K562 (cell line): Measurements from ENCODE around the gene DTNBP1. TPM values are rescaled to one million over a fixed set of nuclear protein-coding genes. Genes with fewer than 3 reads are reported as not detected.

Experiments
- DDX20 ChIP-seq: fragments of 450-650 bp; IDR thresholded peaks from 2 replicates; pipeline ENCODE4 v1.6.1; 2016; ENCODE audit warnings: missing genetic modification characterization, low read depth, mild to moderate bottlenecking, missing compliant biosample characterization, moderate library complexity
- ELF4 ChIP-seq: fragments of 450-650 bp; formaldehyde crosslinking; IDR thresholded peaks from 2 replicates; pipeline ENCODE4 v1.4.0; 2022; ENCODE audit warnings: missing genetic modification characterization
- FOXP1 ChIP-seq: sonication (generic); formaldehyde crosslinking; IDR thresholded peaks from 2 replicates; pipeline ENCODE4 v1.8.0; 2022; ENCODE audit warnings: mild to moderate bottlenecking, missing genetic modification reagents
- HDAC3 ChIP-seq: fragments of 450-650 bp; IDR thresholded peaks from 2 replicates; pipeline ENCODE4 v1.6.1; 2018; ENCODE audit warnings: borderline replicate concordance, mild to moderate bottlenecking, moderate library complexity; ENCODE audit not compliant: partially characterized antibody
- PCBP2 ChIP-seq: fragments of 200-400 bp; formaldehyde crosslinking; IDR thresholded peaks from 2 replicates; pipeline ENCODE4 v1.6.1; 2018; ENCODE audit warnings: low read length, low read depth, mild to moderate bottlenecking, moderate library complexity; ENCODE audit not compliant: poor library complexity, severe bottlenecking
- PHF21A ChIP-seq: fragments of 450-650 bp; IDR thresholded peaks from 2 replicates; pipeline ENCODE4 v1.6.1; 2017; ENCODE audit warnings: low read depth, borderline replicate concordance
- RCOR1 ChIP-seq, 2 experiments: IDR thresholded peaks; 2 replicates each; pipeline ENCODE4 v1.6.1; 2012; ENCODE audit warnings: low read depth in 2 of 2, low read length in 2 of 2, borderline replicate concordance in 1 of 2, improper control_type of control experiment in 1 of 2
- polyA plus RNA-seq, 8 experiments: library from polyadenylated mRNA; depleted of rRNA in 4 of 8; stranded (reverse) in 5 of 8; unstranded in 3 of 8; fragments of >200 nt; fragmentation: Nextera tagmentation in 2 of 8; fragmentation: Illumina TruSeq in 1 of 8; extraction: Ambion mirVana in 2 of 8; extraction: Trizol in 1 of 8; gene quantifications; 2 replicates each; pipeline versions ENCODE4 v1.2.1 to v1.2.3, GENCODE V29; 2011 to 2014; ENCODE audit warnings: inconsistent platforms in 1 of 8, missing spikeins in 1 of 8
- total RNA-seq, 7 experiments: library from RNA; depleted of rRNA in 6 of 7; stranded (reverse); fragments of >200 nt in 6 of 7; fragmentation: Illumina TruSeq in 2 of 7; extraction: Trizol in 2 of 7; gene quantifications; 2 replicates each; pipeline versions ENCODE4 v1.2.1 to v1.2.3, GENCODE V29; 2011 to 2021; ENCODE audit warnings: low replicate concordance in 1 of 7
- TF ChIP-seq, protein P1 (sequence below): fragments of 250-450 bp; sonication (Bioruptor Pico); IDR thresholded peaks from 2 replicates; pipeline ENCODE4 v1.5.0; 2020; ENCODE audit warnings: mild to moderate bottlenecking, borderline replicate concordance
- TF ChIP-seq, protein P2 (sequence below): fragments of 250-450 bp; sonication (Bioruptor Pico); IDR thresholded peaks from 2 replicates; pipeline ENCODE4 v1.8.0; 2022; ENCODE audit warnings: moderate library complexity, mild to moderate bottlenecking, inconsistent platforms
- TF ChIP-seq, protein P3 (sequence below): fragments of 450-650 bp; IDR thresholded peaks from 2 replicates; pipeline ENCODE4 v1.6.1; 2016; ENCODE audit warnings: antibody characterized with exemption
- TF ChIP-seq, protein P4 (sequence below): fragments of 250-450 bp; sonication (Bioruptor Pico); IDR thresholded peaks from 2 replicates; pipeline ENCODE4 v1.4.0; 2020
- TF ChIP-seq, protein P5 (sequence below): fragments of 250-450 bp; sonication (Bioruptor Pico); IDR thresholded peaks from 2 replicates; pipeline ENCODE4 v1.4.0; 2020; ENCODE audit warnings: mild to moderate bottlenecking, moderate library complexity
- TF ChIP-seq, protein P6 (sequence below): fragments of 450-650 bp; formaldehyde crosslinking; IDR thresholded peaks from 2 replicates; pipeline ENCODE4 v1.4.0; 2022; ENCODE audit warnings: missing genetic modification characterization
- TF ChIP-seq, protein P7 (sequence below): sonication (generic); formaldehyde crosslinking; IDR thresholded peaks from 2 replicates; pipeline ENCODE4 v1.8.0; 2022; ENCODE audit warnings: mild to moderate bottlenecking, missing genetic modification reagents

Gene DTNBP1
- total and polyA plus RNA-seq, 9 of the 15 experiments (the other 6 are each of a cell fraction or from before 2014, with no cell fraction given) = 16.7 to 54.5 (median 21.4) TPM

DNA sequence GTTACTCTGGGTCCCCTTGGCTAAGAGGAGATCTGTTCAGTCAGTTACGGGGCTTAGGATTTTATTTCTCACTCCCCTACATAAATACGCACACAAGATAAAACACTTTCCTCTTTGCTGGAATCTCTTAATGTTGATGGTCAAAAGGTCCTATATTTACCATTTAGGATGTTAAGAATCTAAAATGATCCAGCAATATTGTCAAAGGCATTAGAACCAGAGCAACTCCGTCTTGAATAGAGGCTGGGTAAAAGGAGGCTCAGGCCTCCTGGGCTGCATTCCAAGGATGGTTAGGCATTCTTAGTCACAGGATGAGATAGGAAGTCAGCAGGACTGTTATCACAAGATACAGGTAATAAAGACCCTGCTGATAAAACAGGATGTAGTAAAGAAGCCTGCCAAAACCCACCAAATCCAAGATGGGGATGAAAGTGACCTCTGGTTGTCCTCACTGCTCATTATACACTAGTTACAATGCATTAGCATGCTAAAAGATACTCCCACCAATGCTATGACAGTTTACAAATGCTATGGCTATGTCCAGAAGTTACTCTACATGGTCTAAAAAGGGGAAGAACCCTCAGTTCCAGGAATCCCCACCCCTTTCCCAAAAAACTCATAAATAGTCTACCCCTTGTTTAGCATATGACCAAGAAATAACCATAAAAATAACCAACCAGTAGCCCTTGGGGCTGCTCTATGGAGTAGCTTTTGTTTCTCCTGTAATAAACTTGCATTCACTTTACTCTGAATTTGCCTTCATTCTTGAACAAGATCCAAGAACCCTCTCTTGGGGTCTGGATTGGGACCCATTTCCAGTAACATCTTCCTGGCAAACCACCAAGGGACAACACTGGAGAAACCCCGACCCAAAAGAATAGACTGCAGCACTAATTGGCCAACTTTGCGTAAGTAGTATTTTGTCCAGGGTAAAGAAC is 107.5 kb downstream of the DTNBP1 start (continued):
- TF ChIP-seq PCBP2 (no peak), HDAC3 (peak; percentile 41), PHF21A (no peak), ELF4 (no peak), RCOR1 (IDR thresholded peaks at IDR 0.05; ENCODE audit: borderline replicate concordance in 1 of 2, low read depth in 2 of 2, low read length in 2 of 2) (peak in 1 of 2 experiments; percentile 85; a peak in 3 of 4 replicates), DDX20 (tag) (peak; percentile 79), FOXP1 (CRISPR knock-in tag) (no peak)
- TF ChIP-seq, protein P1, sequence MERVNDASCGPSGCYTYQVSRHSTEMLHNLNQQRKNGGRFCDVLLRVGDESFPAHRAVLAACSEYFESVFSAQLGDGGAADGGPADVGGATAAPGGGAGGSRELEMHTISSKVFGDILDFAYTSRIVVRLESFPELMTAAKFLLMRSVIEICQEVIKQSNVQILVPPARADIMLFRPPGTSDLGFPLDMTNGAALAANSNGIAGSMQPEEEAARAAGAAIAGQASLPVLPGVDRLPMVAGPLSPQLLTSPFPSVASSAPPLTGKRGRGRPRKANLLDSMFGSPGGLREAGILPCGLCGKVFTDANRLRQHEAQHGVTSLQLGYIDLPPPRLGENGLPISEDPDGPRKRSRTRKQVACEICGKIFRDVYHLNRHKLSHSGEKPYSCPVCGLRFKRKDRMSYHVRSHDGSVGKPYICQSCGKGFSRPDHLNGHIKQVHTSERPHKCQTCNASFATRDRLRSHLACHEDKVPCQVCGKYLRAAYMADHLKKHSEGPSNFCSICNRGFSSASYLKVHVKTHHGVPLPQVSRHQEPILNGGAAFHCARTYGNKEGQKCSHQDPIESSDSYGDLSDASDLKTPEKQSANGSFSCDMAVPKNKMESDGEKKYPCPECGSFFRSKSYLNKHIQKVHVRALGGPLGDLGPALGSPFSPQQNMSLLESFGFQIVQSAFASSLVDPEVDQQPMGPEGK (CRISPR knock-in tag) = peak; percentile 44; the same call in 1 of the 2 replicates
- TF ChIP-seq, protein P2, sequence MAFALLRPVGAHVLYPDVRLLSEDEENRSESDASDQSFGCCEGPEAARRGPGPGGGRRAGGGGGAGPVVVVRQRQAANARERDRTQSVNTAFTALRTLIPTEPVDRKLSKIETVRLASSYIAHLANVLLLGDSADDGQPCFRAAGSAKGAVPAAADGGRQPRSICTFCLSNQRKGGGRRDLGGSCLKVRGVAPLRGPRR (CRISPR knock-in tag) = peak; percentile 76; the same call in 1 of the 2 replicates
- TF ChIP-seq, protein P3, sequence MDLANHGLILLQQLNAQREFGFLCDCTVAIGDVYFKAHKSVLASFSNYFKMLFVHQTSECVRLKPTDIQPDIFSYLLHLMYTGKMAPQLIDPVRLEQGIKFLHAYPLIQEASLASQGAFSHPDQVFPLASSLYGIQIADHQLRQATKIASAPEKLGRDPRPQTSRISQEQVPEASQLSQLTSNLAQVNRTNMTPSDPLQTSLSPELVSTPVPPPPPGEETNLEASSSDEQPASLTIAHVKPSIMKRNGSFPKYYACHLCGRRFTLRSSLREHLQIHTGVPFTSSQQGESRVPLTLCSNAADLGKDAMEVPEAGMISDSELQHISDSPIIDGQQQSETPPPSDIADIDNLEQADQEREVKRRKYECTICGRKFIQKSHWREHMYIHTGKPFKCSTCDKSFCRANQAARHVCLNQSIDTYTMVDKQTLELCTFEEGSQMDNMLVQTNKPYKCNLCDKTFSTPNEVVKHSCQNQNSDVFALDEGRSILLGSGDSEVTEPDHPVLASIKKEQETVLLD = no peak
- TF ChIP-seq, protein P4, sequence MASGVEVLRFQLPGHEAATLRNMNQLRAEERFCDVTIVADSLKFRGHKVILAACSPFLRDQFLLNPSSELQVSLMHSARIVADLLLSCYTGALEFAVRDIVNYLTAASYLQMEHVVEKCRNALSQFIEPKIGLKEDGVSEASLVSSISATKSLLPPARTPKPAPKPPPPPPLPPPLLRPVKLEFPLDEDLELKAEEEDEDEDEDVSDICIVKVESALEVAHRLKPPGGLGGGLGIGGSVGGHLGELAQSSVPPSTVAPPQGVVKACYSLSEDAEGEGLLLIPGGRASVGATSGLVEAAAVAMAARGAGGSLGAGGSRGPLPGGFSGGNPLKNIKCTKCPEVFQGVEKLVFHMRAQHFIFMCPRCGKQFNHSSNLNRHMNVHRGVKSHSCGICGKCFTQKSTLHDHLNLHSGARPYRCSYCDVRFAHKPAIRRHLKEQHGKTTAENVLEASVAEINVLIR (CRISPR knock-in tag) = peak; percentile 52; the same call in 1 of the 2 replicates
- TF ChIP-seq, protein P5, sequence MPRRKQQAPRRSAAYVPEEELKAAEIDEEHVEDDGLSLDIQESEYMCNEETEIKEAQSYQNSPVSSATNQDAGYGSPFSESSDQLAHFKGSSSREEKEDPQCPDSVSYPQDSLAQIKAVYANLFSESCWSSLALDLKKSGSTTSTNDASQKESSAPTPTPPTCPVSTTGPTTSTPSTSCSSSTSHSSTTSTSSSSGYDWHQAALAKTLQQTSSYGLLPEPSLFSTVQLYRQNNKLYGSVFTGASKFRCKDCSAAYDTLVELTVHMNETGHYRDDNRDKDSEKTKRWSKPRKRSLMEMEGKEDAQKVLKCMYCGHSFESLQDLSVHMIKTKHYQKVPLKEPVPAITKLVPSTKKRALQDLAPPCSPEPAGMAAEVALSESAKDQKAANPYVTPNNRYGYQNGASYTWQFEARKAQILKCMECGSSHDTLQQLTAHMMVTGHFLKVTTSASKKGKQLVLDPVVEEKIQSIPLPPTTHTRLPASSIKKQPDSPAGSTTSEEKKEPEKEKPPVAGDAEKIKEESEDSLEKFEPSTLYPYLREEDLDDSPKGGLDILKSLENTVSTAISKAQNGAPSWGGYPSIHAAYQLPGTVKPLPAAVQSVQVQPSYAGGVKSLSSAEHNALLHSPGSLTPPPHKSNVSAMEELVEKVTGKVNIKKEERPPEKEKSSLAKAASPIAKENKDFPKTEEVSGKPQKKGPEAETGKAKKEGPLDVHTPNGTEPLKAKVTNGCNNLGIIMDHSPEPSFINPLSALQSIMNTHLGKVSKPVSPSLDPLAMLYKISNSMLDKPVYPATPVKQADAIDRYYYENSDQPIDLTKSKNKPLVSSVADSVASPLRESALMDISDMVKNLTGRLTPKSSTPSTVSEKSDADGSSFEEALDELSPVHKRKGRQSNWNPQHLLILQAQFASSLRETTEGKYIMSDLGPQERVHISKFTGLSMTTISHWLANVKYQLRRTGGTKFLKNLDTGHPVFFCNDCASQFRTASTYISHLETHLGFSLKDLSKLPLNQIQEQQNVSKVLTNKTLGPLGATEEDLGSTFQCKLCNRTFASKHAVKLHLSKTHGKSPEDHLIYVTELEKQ = peak; percentile 87
- TF ChIP-seq, protein P6, sequence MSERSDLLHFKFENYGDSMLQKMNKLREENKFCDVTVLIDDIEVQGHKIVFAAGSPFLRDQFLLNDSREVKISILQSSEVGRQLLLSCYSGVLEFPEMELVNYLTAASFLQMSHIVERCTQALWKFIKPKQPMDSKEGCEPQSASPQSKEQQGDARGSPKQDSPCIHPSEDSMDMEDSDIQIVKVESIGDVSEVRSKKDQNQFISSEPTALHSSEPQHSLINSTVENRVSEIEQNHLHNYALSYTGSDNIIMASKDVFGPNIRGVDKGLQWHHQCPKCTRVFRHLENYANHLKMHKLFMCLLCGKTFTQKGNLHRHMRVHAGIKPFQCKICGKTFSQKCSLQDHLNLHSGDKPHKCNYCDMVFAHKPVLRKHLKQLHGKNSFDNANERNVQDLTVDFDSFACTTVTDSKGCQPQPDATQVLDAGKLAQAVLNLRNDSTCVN = 0 out of 2 replicates have a peak, but pooled peaks have one; percentile 4
- TF ChIP-seq, protein P7, sequence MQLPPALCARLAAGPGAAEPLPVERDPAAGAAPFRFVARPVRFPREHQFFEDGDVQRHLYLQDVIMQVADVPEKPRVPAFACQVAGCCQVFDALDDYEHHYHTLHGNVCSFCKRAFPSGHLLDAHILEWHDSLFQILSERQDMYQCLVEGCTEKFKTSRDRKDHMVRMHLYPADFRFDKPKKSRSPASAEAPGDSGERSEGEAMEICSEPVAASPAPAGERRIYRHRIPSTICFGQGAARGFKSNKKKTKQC (CRISPR knock-in tag) = no peak
